Frontal cortex (tissue), 4 donors: ENCODE results near the gene ISG20. TPM values are rescaled to one million over a fixed set of nuclear protein-coding genes. Genes with fewer than 3 reads are reported as not detected.

Experiments
- DNase-seq, 2 donors: peaks; one replicate each; pipeline ENCODE4 v3.0.0; 2012; ENCODE audit warnings: low spot score in 2 of 2
- FAIRE-seq: peaks from 2 replicates; lab custom pipeline; 2012; peaks lifted over from hg19 to GRCh38; lab: Jason Lieb, UNC
- small RNA-seq: library from RNA; depleted of rRNA; stranded (forward); fragments of <200 nt; gene quantifications from one replicate; pipeline ENCODE3, GENCODE V24; 2014
- total RNA-seq: library from RNA; depleted of rRNA; stranded (reverse); fragments of >200 nt; gene quantifications from one replicate; pipeline ENCODE4 v1.2.3, GENCODE V29; 2014
- donor health status: control.
- donor health status: control.
- donor health status: control.

Gene ISG20
- total RNA-seq, 1 donor from 2014 or later, result not detected

DNA sequence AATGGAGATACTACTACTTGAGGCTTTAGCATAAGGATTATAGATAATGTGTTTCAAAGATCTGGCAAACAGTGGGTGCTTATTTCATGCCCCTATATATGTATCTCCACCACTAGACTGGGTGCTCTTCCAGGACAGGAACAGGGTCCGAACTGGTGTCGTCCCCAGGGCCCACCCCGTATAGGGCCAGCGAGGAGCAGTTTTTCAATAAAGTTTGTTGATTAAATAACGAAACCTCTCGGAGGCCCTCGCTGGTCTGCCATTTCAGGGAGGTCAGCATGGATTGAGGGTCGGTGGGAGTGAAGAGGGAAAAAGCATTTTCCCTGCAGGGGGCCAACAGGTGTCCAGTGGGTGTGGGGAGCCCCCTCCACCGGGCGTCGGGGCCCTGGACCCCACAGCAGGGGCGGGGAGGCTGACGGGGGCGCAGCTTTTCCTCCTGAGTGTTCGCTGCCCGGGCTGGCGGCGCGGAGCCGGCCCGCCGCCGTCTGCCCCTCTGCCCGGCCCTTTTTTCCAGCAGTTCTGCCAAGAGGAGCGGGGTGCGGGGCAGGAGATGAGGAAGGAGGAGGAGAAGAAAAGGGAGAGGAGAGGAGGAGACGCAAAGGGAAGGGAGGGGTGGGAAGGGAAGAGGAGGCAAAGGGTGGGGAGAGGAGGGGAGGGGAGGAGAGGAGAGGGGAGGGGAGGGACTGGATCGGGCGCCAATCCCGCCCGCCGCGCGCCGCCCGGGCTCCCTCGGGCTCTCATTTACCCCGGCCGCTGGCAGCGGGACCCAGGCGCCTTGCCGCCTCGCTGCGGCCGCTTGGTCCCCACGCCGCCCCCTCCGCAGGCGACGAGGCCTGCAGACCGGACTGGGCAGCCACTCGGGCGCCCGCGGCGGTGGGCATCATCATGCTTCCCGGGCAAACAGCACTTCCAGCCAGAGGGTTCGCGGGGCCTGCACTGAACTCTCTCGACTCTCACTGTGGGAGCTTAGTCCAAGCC is 66.3 kb downstream of the ISG20 start:
- FAIRE-seq (no peak), DNase-seq (peak; percentile 62 to 64)

DNA sequence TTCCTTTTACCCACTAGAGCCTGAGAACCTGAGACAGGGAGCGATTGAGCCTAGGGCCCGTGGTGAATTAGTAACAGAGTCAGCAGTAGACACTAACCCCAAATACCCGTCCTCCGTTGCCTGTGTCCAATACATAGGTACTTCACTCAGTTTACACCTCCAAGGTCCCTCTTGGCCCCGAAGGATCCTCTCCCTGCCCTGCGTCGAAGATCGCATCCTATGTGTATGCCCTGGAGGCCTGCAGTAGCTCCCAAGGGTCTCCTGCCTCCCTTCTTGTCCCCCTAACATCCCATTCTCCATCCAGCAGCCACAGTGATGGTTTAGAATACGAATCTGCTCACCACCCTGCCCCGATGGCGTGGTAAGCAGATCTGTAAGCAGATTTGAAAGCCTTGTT is 67.0 kb downstream of the ISG20 start:
- DNase-seq (no peak), FAIRE-seq (no peak)

Small RNA genes lying within 50 kb of the gene (small RNA-seq; reads per million reads assigned to genes)
- gene MIR1179 (1.2 reads per million, percentile 71 among the genes with 10 or more reads in this experiment), gene MIR7-2 (0.74 reads per million, percentile 55 among the genes with 10 or more reads in this experiment)

Other genes starting within 250 kb of the ISG20 start
- gene MRPL46, start 171.6 kb upstream of the ISG20 start, total RNA-seq, result 15.1 TPM
- gene MRPS11, start 171.3 kb upstream of the ISG20 start, total RNA-seq, result 15.9 TPM
- 8.2 TPM for gene DET1, start 92.3 kb upstream of the ISG20 start, total RNA-seq
- gene AEN, start 17.7 kb upstream of the ISG20 start, total RNA-seq, result 4.5 TPM
- 0.41 TPM for gene ACAN, start 164.4 kb downstream of the ISG20 start, total RNA-seq